GM19468 (cell line): Measurements from ENCODE around the gene ACTN4.

Experiments
- ATAC-seq: cut with Tn5 transposase; IDR thresholded peaks from one replicate; pipeline ENCODE4 v1.9.1; 2021; ENCODE audit warnings: mild to moderate bottlenecking, moderate library complexity, moderate number of reproducible peaks; ENCODE audit not compliant: unreplicated experiment; ENCODE audit errors: extremely low read depth

The ACTN4 gene

GRCh38 chr19:38692458-38693379, 45.3 kb downstream of the ACTN4 start:
- ATAC-seq: no peak

- ATAC-seq: no peak
These were observed 46.2 kb downstream of the ACTN4 start for GRCh38 chr19:38693380-38694223.

- no peak for ATAC-seq
These were observed 47.9 kb downstream of the ACTN4 start for GRCh38 chr19:38695317-38695683.

GRCh38 chr19:38695832-38696728, 48.6 kb downstream of the ACTN4 start:
- ATAC-seq: no peak

- ATAC-seq: no peak
These were observed 49.2 kb downstream of the ACTN4 start for GRCh38 chr19:38696729-38697055.

- ATAC-seq: no peak
These were observed 49.7 kb downstream of the ACTN4 start for GRCh38 chr19:38697197-38697596.

GRCh38 chr19:38697641-38698071, 50.2 kb downstream of the ACTN4 start:
- ATAC-seq: no peak

- ATAC-seq: no peak
These were observed 51.0 kb downstream of the ACTN4 start for GRCh38 chr19:38698225-38699026.

GRCh38 chr19:38699027-38699346, 51.5 kb downstream of the ACTN4 start:
- ATAC-seq: no peak

- no peak for ATAC-seq
These were observed 52.3 kb downstream of the ACTN4 start for GRCh38 chr19:38699647-38700349.

GRCh38 chr19:38700350-38700901, 53.0 kb downstream of the ACTN4 start:
- ATAC-seq: no peak

GRCh38 chr19:38700902-38701454, 53.5 kb downstream of the ACTN4 start:
- no peak for ATAC-seq

- no peak for ATAC-seq
These were observed 54.1 kb downstream of the ACTN4 start for GRCh38 chr19:38701455-38702063.

GRCh38 chr19:38702278-38702677, 54.8 kb downstream of the ACTN4 start:
- no peak for ATAC-seq

- ATAC-seq: no peak
These were observed 56.1 kb downstream of the ACTN4 start for GRCh38 chr19:38703509-38703908.

GRCh38 chr19:38704488-38705026, 57.1 kb downstream of the ACTN4 start:
- no peak for ATAC-seq

GRCh38 chr19:38705197-38706019, 58.0 kb downstream of the ACTN4 start:
- ATAC-seq: no peak
